ENCODE results near the gene KRT28.

GRCh38 chr17:40791111-40791510 lies 8.6 kb downstream of the KRT28 start:
- TF ChIP-seq EZH2phosphoT487 (IDR thresholded peaks at IDR 0.05; ENCODE audit: borderline replicate concordance) (no peak), CTCF (conservative IDR thresholded peaks at IDR 0.05; ENCODE audit: low read length) (no peak)
